Immature natural killer cell (primary cell): ENCODE results near the gene FGFRL1. TPM values are rescaled to one million over a fixed set of nuclear protein-coding genes. Genes with fewer than 3 reads are reported as not detected.

ENCODE experiments used
- DNase-seq, 3 donors: peaks; one replicate each; pipeline ENCODE4 v3.0.0; 2022; ENCODE audit warnings: mixed read lengths in 1 of 3
- H3K27ac Mint-ChIP-seq, 6 donors: one replicate each; pipeline ENCODE4 v1.8.0; 2020; ENCODE audit warnings: mixed read lengths in 6 of 6, mild to moderate bottlenecking in 5 of 6, inconsistent platforms in 4 of 6, moderate library complexity in 3 of 6
- H3K27me3 Mint-ChIP-seq, 3 donors: one replicate each; pipeline ENCODE4 v1.8.0; 2020 to 2021; ENCODE audit warnings: low read depth in 3 of 3, mild to moderate bottlenecking in 3 of 3, mixed read lengths in 3 of 3, moderate library complexity in 3 of 3, inconsistent platforms in 1 of 3
- H3K36me3 Mint-ChIP-seq, 3 donors: one replicate each; pipeline ENCODE4 v1.8.0; 2020; ENCODE audit warnings: mixed read lengths in 3 of 3, inconsistent platforms in 2 of 3, mild to moderate bottlenecking in 2 of 3
- H3K4me1 Mint-ChIP-seq, 2 donors: one replicate each; pipeline ENCODE4 v1.8.0; 2020; ENCODE audit warnings: inconsistent platforms in 2 of 2, mild to moderate bottlenecking in 2 of 2, mixed read lengths in 2 of 2, moderate library complexity in 1 of 2
- H3K4me3 Mint-ChIP-seq, 5 donors: one replicate each; pipeline ENCODE4 v1.8.0; 2020; ENCODE audit warnings: mild to moderate bottlenecking in 5 of 5, mixed read lengths in 5 of 5, inconsistent platforms in 3 of 5, moderate library complexity in 3 of 5
- H3K9me3 Mint-ChIP-seq, 6 donors: one replicate each; pipeline ENCODE4 v1.8.0; 2020; ENCODE audit warnings: mild to moderate bottlenecking in 6 of 6, mixed read lengths in 6 of 6, inconsistent platforms in 4 of 6, moderate library complexity in 3 of 6
- polyA plus RNA-seq, 3 donors: library from polyadenylated mRNA; unstranded; fragments of 300-500 nt; fragmentation: Illumina TruSeq; gene quantifications; one replicate each; pipeline ENCODE4 v1.2.3, GENCODE V29; 2021

Gene FGFRL1
- polyA plus RNA-seq, 3 donors from 2014 or later = 0.19 to 0.30 TPM; not detected in 1

GRCh38 chr4:1033840-1034551, 22.6 kb downstream of the FGFRL1 start:
- Mint-ChIP-seq H3K27ac (no peak overlapping the region), H3K36me3 (no peaks in the 10 kb centered on the region), H3K4me1 (no peaks in the 10 kb centered on the region), H3K4me3 (no peak overlapping the region), H3K9me3 (no peaks in the 10 kb centered on the region), H3K27me3 (peaks cover 0 to 2% (median 1%) of the 10 kb centered on the region in 3 donors)
- no peak for DNase-seq

DNA sequence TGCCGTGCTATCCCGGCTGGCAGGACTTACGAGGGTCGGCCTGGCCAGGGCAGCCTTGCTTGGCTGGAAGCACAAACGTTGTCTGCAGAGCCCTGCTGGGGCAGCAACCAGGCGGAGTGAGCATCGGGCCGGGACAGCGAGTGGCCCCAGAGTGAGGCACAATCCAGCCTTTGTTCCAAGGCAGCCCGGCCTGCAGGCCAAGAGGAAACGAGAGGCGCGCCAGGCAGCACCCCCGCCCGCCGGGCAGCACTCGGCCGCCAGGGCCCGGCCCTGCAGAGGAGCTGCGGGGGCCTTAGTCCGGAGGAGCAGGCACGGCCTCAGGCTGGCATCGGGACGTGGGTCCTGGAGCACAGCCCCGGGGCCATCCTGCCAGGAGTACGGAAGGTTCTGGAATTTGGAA, 24.1 kb downstream of the FGFRL1 start:
- no peak overlapping the region for H3K27ac Mint-ChIP-seq
- no peak overlapping the region for H3K4me3 Mint-ChIP-seq
- no peaks in the 10 kb centered on the region for H3K9me3 Mint-ChIP-seq
- H3K27me3 Mint-ChIP-seq = peaks cover 0 to 2% (median 1%) of the 10 kb centered on the region in 3 donors
- H3K36me3 Mint-ChIP-seq = no peaks in the 10 kb centered on the region
- no peaks in the 10 kb centered on the region for H3K4me1 Mint-ChIP-seq
- DNase-seq = no peak

GRCh38 chr4:1036095-1036494, 24.7 kb downstream of the FGFRL1 start:
- Mint-ChIP-seq H3K9me3 (no peaks in the 10 kb centered on the region), H3K4me1 (no peaks in the 10 kb centered on the region), H3K27me3 (peaks cover 0 to 2% (median 1%) of the 10 kb centered on the region in 3 donors), H3K27ac (no peak overlapping the region), H3K36me3 (no peaks in the 10 kb centered on the region), H3K4me3 (no peak overlapping the region)
- DNase-seq = no peak

GRCh38 chr4:1036976-1037810, 25.8 kb downstream of the FGFRL1 start:
- Mint-ChIP-seq H3K36me3 (no peaks in the 10 kb centered on the region), H3K4me3 (no peak overlapping the region), H3K4me1 (peaks cover 0 to 2% of the 10 kb centered on the region in 2 donors), H3K9me3 (no peaks in the 10 kb centered on the region), H3K27ac (no peak overlapping the region), H3K27me3 (peaks cover 0 to 4% (median 1%) of the 10 kb centered on the region in 3 donors)
- no peak for DNase-seq

- H3K27ac Mint-ChIP-seq = no peak overlapping the region
- peaks cover 0 to 2% of the 10 kb centered on the region in 2 donors for H3K4me1 Mint-ChIP-seq
- H3K36me3 Mint-ChIP-seq = no peaks in the 10 kb centered on the region
- H3K9me3 Mint-ChIP-seq = no peaks in the 10 kb centered on the region
- H3K27me3 Mint-ChIP-seq = peaks cover 0 to 4% (median 4%) of the 10 kb centered on the region in 3 donors
- H3K4me3 Mint-ChIP-seq = no peak overlapping the region
- no peak for DNase-seq
These were observed 27.6 kb downstream of the FGFRL1 start for GRCh38 chr4:1038948-1039492.

GRCh38 chr4:1039493-1040343, 28.3 kb downstream of the FGFRL1 start:
- Mint-ChIP-seq H3K4me3 (no peak overlapping the region), H3K27me3 (peaks cover 0 to 4% (median 4%) of the 10 kb centered on the region in 3 donors), H3K27ac (no peak overlapping the region), H3K9me3 (no peaks in the 10 kb centered on the region), H3K36me3 (no peaks in the 10 kb centered on the region), H3K4me1 (peaks cover 0 to 2% of the 10 kb centered on the region in 2 donors)
- no peak for DNase-seq

- Mint-ChIP-seq H3K27ac (no peak overlapping the region), H3K4me1 (peaks cover 0 to 2% of the 10 kb centered on the region in 2 donors), H3K27me3 (peaks cover 0 to 4% (median 2%) of the 10 kb centered on the region in 3 donors), H3K4me3 (no peak overlapping the region), H3K9me3 (no peaks in the 10 kb centered on the region), H3K36me3 (no peaks in the 10 kb centered on the region)
- no peak for DNase-seq
These were observed 29.1 kb downstream of the FGFRL1 start for GRCh38 chr4:1040344-1041146.

DNA sequence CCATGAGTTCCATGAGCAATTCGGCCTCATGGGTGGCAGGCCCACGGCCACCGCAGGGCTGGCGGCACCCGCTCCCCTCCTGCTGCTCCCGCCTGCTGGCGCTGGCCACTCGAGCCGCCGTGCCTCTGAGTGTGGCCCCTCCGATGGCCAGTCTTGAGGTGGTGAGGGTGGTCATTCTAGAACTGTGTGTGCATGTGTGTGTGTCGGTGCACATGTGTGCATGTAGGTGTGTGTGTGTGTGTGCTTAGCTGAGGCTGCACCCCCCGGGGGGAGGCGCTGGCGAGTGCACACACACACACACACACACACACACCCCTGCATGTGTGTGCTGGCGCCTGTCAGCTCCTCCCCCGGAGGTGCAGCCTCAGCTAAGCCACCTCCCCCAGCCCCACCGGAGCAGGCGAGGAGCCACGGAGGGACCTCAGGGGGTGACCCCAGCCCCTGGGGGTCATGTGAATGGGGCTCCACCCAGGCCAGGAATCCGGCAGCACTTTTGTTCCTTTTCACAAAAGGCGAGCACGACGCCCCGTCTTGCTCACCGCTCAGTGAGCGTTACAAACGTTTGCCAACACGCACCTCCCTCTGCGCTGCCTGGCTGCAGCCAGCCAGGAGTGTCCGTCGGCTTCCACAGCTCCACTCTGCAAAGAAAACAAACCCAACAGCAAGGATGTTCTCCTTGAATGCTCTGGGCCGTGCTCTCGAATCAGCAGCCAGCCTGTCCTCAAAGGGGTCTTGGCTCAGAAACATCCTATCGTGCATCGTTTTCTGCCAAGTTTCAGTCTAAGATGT, 29.9 kb downstream of the FGFRL1 start:
- Mint-ChIP-seq H3K4me3 (peak overlapping the region in 1 of 5 donors; percentile 15), H3K9me3 (no peaks in the 10 kb centered on the region), H3K4me1 (peaks cover 0 to 2% of the 10 kb centered on the region in 2 donors), H3K36me3 (no peaks in the 10 kb centered on the region), H3K27me3 (peaks cover 0 to 4% (median 4%) of the 10 kb centered on the region in 3 donors), H3K27ac (no peak overlapping the region)
- DNase-seq = no peak

DNA sequence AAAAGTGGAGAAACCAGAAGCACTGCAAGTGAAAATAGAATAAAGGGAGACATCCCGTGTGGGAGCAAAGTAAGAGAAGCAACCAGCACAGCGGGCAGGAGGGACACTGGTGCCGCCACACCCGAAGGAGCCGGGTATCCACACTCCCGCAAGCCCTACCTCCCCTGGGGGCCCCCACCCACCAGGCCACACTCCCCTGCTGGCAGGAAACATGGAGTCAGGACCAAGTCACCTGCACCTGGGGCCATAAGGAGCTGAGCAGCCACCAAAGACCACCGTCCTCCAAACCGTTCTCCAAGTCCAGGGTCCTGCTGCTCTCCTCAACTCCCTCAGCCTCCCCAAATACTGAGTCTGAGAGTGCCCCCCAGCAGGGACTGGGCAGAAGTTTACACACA, 30.5 kb downstream of the FGFRL1 start:
- no peak for DNase-seq
- H3K27me3 Mint-ChIP-seq = peaks cover 2 to 6% (median 5%) of the 10 kb centered on the region in 3 donors
- peaks cover 0 to 2% of the 10 kb centered on the region in 2 donors for H3K4me1 Mint-ChIP-seq
- no peak overlapping the region for H3K4me3 Mint-ChIP-seq
- H3K36me3 Mint-ChIP-seq = no peaks in the 10 kb centered on the region
- no peaks in the 10 kb centered on the region for H3K9me3 Mint-ChIP-seq
- no peak overlapping the region for H3K27ac Mint-ChIP-seq

DNA sequence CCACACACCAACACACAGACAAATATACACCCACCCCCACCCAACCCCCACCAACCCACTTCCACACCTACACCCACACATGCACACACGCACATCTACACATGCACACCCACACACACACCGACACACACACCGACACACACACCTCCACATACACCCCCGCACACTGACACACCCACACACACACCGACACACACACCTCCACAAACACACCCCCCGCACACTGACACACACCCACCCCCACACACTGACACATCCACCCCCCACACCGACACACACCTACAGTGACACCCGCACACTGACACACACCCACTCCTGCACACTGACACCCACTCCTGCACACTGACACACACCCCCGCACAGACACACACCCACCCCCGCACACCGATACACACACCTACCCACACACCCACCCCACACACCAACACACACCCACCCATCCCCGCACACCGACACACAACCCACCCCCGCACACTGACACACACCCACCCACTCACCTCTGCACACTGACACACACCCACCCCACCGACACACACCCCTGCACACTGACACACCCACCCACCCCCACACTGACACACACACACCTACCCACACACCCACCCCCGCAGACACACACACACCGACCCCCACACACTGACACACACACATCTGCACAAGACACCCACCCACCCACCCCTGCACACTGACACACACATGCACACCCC, 31.1 kb downstream of the FGFRL1 start:
- no peak for DNase-seq
- H3K4me1 Mint-ChIP-seq = peaks cover 0 to 2% of the 10 kb centered on the region in 2 donors
- H3K27me3 Mint-ChIP-seq = peaks cover 2 to 8% (median 6%) of the 10 kb centered on the region in 3 donors
- H3K27ac Mint-ChIP-seq = no peak overlapping the region
- no peak overlapping the region for H3K4me3 Mint-ChIP-seq
- H3K9me3 Mint-ChIP-seq = no peaks in the 10 kb centered on the region
- H3K36me3 Mint-ChIP-seq = no peaks in the 10 kb centered on the region

GRCh38 chr4:1043162-1043561, 31.7 kb downstream of the FGFRL1 start:
- H3K4me1 Mint-ChIP-seq = peaks cover 0 to 2% of the 10 kb centered on the region in 2 donors
- DNase-seq = no peak
- H3K27ac Mint-ChIP-seq = no peak overlapping the region
- H3K36me3 Mint-ChIP-seq = no peaks in the 10 kb centered on the region
- H3K4me3 Mint-ChIP-seq = no peak overlapping the region
- peaks cover 2 to 14% (median 7%) of the 10 kb centered on the region in 3 donors for H3K27me3 Mint-ChIP-seq
- no peaks in the 10 kb centered on the region for H3K9me3 Mint-ChIP-seq
